ENCODE data around the gene NID2.

NID2 gene

GRCh38 chr14:52000019-52000582, 68.8 kb downstream of the NID2 start:
- H3K36me3 ChIP-seq (ENCODE audit: insufficient read depth, insufficient read length, low read length): peaks cover 88% of the 10 kb centered on the region
- no peak overlapping the region for H3K9ac ChIP-seq (ENCODE audit: insufficient read length, low read depth)

GRCh38 chr14:51999084-51999483, 69.8 kb downstream of the NID2 start:
- H3K27me3 ChIP-seq (ENCODE audit: insufficient read depth, insufficient read length): no peaks in the 10 kb centered on the region
- TF ChIP-seq SUZ12 (IDR thresholded peaks at IDR 0.05; ENCODE audit: extremely low read depth, insufficient read depth, insufficient read length): no peak
- TF ChIP-seq ZNF274 (IDR thresholded peaks at IDR 0.05; ENCODE audit: low read depth, low read length): no peak
- TF ChIP-seq YY1 (IDR thresholded peaks at IDR 0.05; ENCODE audit: insufficient read depth, insufficient read length): no peak
- no peaks in the 10 kb centered on the region for H3K9me3 ChIP-seq (ENCODE audit: insufficient read depth, low read length)
- no peak for DNase-seq (ENCODE audit: low read depth, low spot score)
- H3K4me3 ChIP-seq (ENCODE audit: insufficient read length, low read depth): no peak overlapping the region
- peaks cover 89% of the 10 kb centered on the region for H3K36me3 ChIP-seq (ENCODE audit: insufficient read depth, insufficient read length, low read length)
- no peak overlapping the region for H3K9ac ChIP-seq (ENCODE audit: insufficient read length, low read depth)
- H3K4me1 ChIP-seq (ENCODE audit: insufficient read depth, insufficient read length): no peaks in the 10 kb centered on the region

More at GRCh38 chr14:52000019-52000582, 68.8 kb downstream of the NID2 start:
- Histone ChIP-seq H3K9me3 (ENCODE audit: insufficient read depth, low read length) (no peaks in the 10 kb centered on the region), H3K4me1 (ENCODE audit: insufficient read depth, insufficient read length) (no peaks in the 10 kb centered on the region), H3K27me3 (ENCODE audit: insufficient read depth, insufficient read length) (no peaks in the 10 kb centered on the region), H3K4me3 (ENCODE audit: insufficient read length, low read depth) (no peak overlapping the region)
- no peak for TF ChIP-seq YY1 (IDR thresholded peaks at IDR 0.05; ENCODE audit: insufficient read depth, insufficient read length)
- TF ChIP-seq ZNF274 (IDR thresholded peaks at IDR 0.05; ENCODE audit: low read depth, low read length): no peak
- no peak for TF ChIP-seq SUZ12 (IDR thresholded peaks at IDR 0.05; ENCODE audit: extremely low read depth, insufficient read depth, insufficient read length)
- DNase-seq (ENCODE audit: low read depth, low spot score): no peak

- Histone ChIP-seq H3K36me3 (ENCODE audit: insufficient read depth, insufficient read length, low read length) (peaks cover 89% of the 10 kb centered on the region), H3K4me3 (ENCODE audit: insufficient read length, low read depth) (no peak overlapping the region), H3K27me3 (ENCODE audit: insufficient read depth, insufficient read length) (no peaks in the 10 kb centered on the region), H3K9me3 (ENCODE audit: insufficient read depth, low read length) (no peaks in the 10 kb centered on the region), H3K9ac (ENCODE audit: insufficient read length, low read depth) (no peak overlapping the region), H3K4me1 (ENCODE audit: insufficient read depth, insufficient read length) (no peaks in the 10 kb centered on the region)
- TF ChIP-seq SUZ12 (IDR thresholded peaks at IDR 0.05; ENCODE audit: extremely low read depth, insufficient read depth, insufficient read length) (no peak), YY1 (IDR thresholded peaks at IDR 0.05; ENCODE audit: insufficient read depth, insufficient read length) (no peak), ZNF274 (IDR thresholded peaks at IDR 0.05; ENCODE audit: low read depth, low read length) (no peak)
- DNase-seq (ENCODE audit: low read depth, low spot score): no peak
Observed at GRCh38 chr14:51998348-51998747, 70.5 kb downstream of the NID2 start.

GRCh38 chr14:51996148-51996746, 72.6 kb downstream of the NID2 start:
- Histone ChIP-seq H3K27me3 (ENCODE audit: insufficient read depth, insufficient read length) (no peaks in the 10 kb centered on the region), H3K4me3 (ENCODE audit: insufficient read length, low read depth) (no peak overlapping the region), H3K4me1 (ENCODE audit: insufficient read depth, insufficient read length) (no peaks in the 10 kb centered on the region), H3K9ac (ENCODE audit: insufficient read length, low read depth) (no peak overlapping the region), H3K9me3 (ENCODE audit: insufficient read depth, low read length) (no peaks in the 10 kb centered on the region), H3K36me3 (ENCODE audit: insufficient read depth, insufficient read length, low read length) (peaks cover 88% of the 10 kb centered on the region)
- TF ChIP-seq ZNF274 (IDR thresholded peaks at IDR 0.05; ENCODE audit: low read depth, low read length) (no peak), SUZ12 (IDR thresholded peaks at IDR 0.05; ENCODE audit: extremely low read depth, insufficient read depth, insufficient read length) (no peak), YY1 (IDR thresholded peaks at IDR 0.05; ENCODE audit: insufficient read depth, insufficient read length) (no peak)
- no peak for DNase-seq (ENCODE audit: low read depth, low spot score)

- H3K36me3 ChIP-seq (ENCODE audit: insufficient read depth, insufficient read length, low read length): peaks cover 63% of the 10 kb centered on the region
Observed at GRCh38 chr14:51993285-51993920, 75.5 kb downstream of the NID2 start.

GRCh38 chr14:51990488-51990887, 78.4 kb downstream of the NID2 start:
- Histone ChIP-seq H3K27me3 (ENCODE audit: insufficient read depth, insufficient read length) (no peaks in the 10 kb centered on the region), H3K9ac (ENCODE audit: insufficient read length, low read depth) (peak overlapping the region; percentile 92), H3K36me3 (ENCODE audit: insufficient read depth, insufficient read length, low read length) (peaks cover 40% of the 10 kb centered on the region), H3K4me1 (ENCODE audit: insufficient read depth, insufficient read length) (no peaks in the 10 kb centered on the region), H3K4me3 (ENCODE audit: insufficient read length, low read depth) (peak overlapping the region; percentile 85), H3K9me3 (ENCODE audit: insufficient read depth, low read length) (no peaks in the 10 kb centered on the region)
- TF ChIP-seq YY1 (IDR thresholded peaks at IDR 0.05; ENCODE audit: insufficient read depth, insufficient read length) (no peak), SUZ12 (IDR thresholded peaks at IDR 0.05; ENCODE audit: extremely low read depth, insufficient read depth, insufficient read length) (no peak), ZNF274 (IDR thresholded peaks at IDR 0.05; ENCODE audit: low read depth, low read length) (no peak)
- DNase-seq (ENCODE audit: low read depth, low spot score): no peak

More at GRCh38 chr14:51993285-51993920, 75.5 kb downstream of the NID2 start:
- Histone ChIP-seq H3K4me3 (ENCODE audit: insufficient read length, low read depth) (no peak overlapping the region), H3K9me3 (ENCODE audit: insufficient read depth, low read length) (no peaks in the 10 kb centered on the region), H3K27me3 (ENCODE audit: insufficient read depth, insufficient read length) (no peaks in the 10 kb centered on the region), H3K4me1 (ENCODE audit: insufficient read depth, insufficient read length) (no peaks in the 10 kb centered on the region), H3K9ac (ENCODE audit: insufficient read length, low read depth) (no peak overlapping the region)
- TF ChIP-seq YY1 (IDR thresholded peaks at IDR 0.05; ENCODE audit: insufficient read depth, insufficient read length) (no peak), ZNF274 (IDR thresholded peaks at IDR 0.05; ENCODE audit: low read depth, low read length) (no peak), SUZ12 (IDR thresholded peaks at IDR 0.05; ENCODE audit: extremely low read depth, insufficient read depth, insufficient read length) (no peak)
- DNase-seq (ENCODE audit: low read depth, low spot score): no peak
